Keratinocyte (primary cell): ENCODE results near the gene ADAMTS13.

Experiments used
- CTCF ChIP-seq, 3 experiments: IDR thresholded peaks in 1 of 3; conservative IDR thresholded peaks in 1 of 3; optimal IDR thresholded peaks in 1 of 3; 2 replicates in 2 of 3; 3 replicates in 1 of 3; pipeline versions ENCODE3 to v1.5.1; 2011; ENCODE audit warnings: low read length in 3 of 3, mild to moderate bottlenecking in 3 of 3, moderate library complexity in 2 of 3, control low read depth in 1 of 3, inconsistent platforms in 1 of 3; ENCODE audit not compliant: insufficient read depth in 2 of 3; ENCODE audit errors: extremely low read depth in 1 of 3
- EZH2 ChIP-seq: IDR thresholded peaks from one replicate; pipeline ENCODE4 v1.6.1; 2012; ENCODE audit warnings: inconsistent platforms, mild to moderate bottlenecking, low read length, moderate library complexity

GRCh38 chr9:133400292-133400691 lies 21.9 kb upstream of the ADAMTS13 start:
- TF ChIP-seq CTCF (optimal IDR thresholded peaks at IDR 0.05 in 1 of 3, IDR thresholded peaks at IDR 0.05 in 1 of 3, conservative IDR thresholded peaks at IDR 0.05 in 1 of 3; ENCODE audit: extremely low read depth in 1 of 3, insufficient read depth in 2 of 3, low read length in 3 of 3) (no peak), EZH2 (no peak)
